ENCODE data around the gene ITGAX. TPM values are rescaled to one million over a fixed set of nuclear protein-coding genes. Genes with fewer than 3 reads are reported as not detected.

The ITGAX gene
- total RNA-seq, 4 donors from 2014 or later = 0.11 to 3.2 (median 2.2) TPM

GRCh38 chr16:31347445-31347844 is 7.5 kb upstream of the ITGAX start:
- H3K27me3 ChIP-seq = no peaks in the 10 kb centered on the region
- no peaks in the 10 kb centered on the region for H3K4me1 ChIP-seq
- no peak overlapping the region for H3K4me3 ChIP-seq (replicated peaks in 1 of 3)
- no peaks in the 10 kb centered on the region for H3K9me3 ChIP-seq
- no peak for DNase-seq
- intact Hi-C loops (cut with DNase I) = no loop called here
- H3K27ac ChIP-seq = no peak overlapping the region
- TF ChIP-seq POLR2A (IDR thresholded peaks at IDR 0.05) = no peak
- no peak for TF ChIP-seq CTCF (IDR thresholded peaks at IDR 0.05)
- WGBS, 2 donors = 80 to 91% methylated on average over 5 of the region's 5 CpGs
- H3K36me3 ChIP-seq = no peaks in the 10 kb centered on the region

- no peaks in the 10 kb centered on the region for H3K27me3 ChIP-seq
Measured at GRCh38 chr16:31348579-31348978, 6.4 kb upstream of the ITGAX start.

GRCh38 chr16:31350275-31351005 is 4.5 kb upstream of the ITGAX start:
- no peaks in the 10 kb centered on the region for H3K36me3 ChIP-seq
- H3K4me3 ChIP-seq (replicated peaks in 1 of 3) = no peak overlapping the region
- no peak overlapping the region for H3K27ac ChIP-seq
- H3K4me1 ChIP-seq = no peaks in the 10 kb centered on the region
- no peak for TF ChIP-seq POLR2A (IDR thresholded peaks at IDR 0.05)
- no peak for TF ChIP-seq CTCF (IDR thresholded peaks at IDR 0.05)
- 82 to 86% methylated on average over 12 of the region's 12 CpGs for WGBS, 2 donors
- intact Hi-C loops (cut with DNase I) = no loop called here
- no peaks in the 10 kb centered on the region for H3K9me3 ChIP-seq
- DNase-seq = no peak
- no peaks in the 10 kb centered on the region for H3K27me3 ChIP-seq

More at GRCh38 chr16:31348579-31348978, 6.4 kb upstream of the ITGAX start:
- H3K36me3 ChIP-seq = no peaks in the 10 kb centered on the region
- no peaks in the 10 kb centered on the region for H3K4me1 ChIP-seq
- H3K27ac ChIP-seq = no peak overlapping the region
- 39 to 55% methylated on average over 3 of the region's 3 CpGs for WGBS, 2 donors
- DNase-seq = no peak
- TF ChIP-seq POLR2A (IDR thresholded peaks at IDR 0.05) = no peak
- TF ChIP-seq CTCF (IDR thresholded peaks at IDR 0.05) = no peak
- intact Hi-C loops (cut with DNase I) = no loop called here
- H3K4me3 ChIP-seq (replicated peaks in 1 of 3) = no peak overlapping the region
- no peaks in the 10 kb centered on the region for H3K9me3 ChIP-seq

GRCh38 chr16:31351246-31351941 is 3.6 kb upstream of the ITGAX start:
- Histone ChIP-seq H3K4me1 (no peaks in the 10 kb centered on the region), H3K9me3 (no peaks in the 10 kb centered on the region), H3K36me3 (no peaks in the 10 kb centered on the region), H3K4me3 (replicated peaks in 1 of 3) (no peak overlapping the region), H3K27ac (no peak overlapping the region), H3K27me3 (no peaks in the 10 kb centered on the region)
- 75 to 76% methylated on average over 19 of the region's 19 CpGs for WGBS, 2 donors
- no peak for DNase-seq
- TF ChIP-seq CTCF (IDR thresholded peaks at IDR 0.05) (no peak), POLR2A (IDR thresholded peaks at IDR 0.05) (no peak)
- intact Hi-C loops (cut with DNase I) = no loop called here

- no peaks in the 10 kb centered on the region for H3K27me3 ChIP-seq
- H3K9me3 ChIP-seq = no peaks in the 10 kb centered on the region
- no peaks in the 10 kb centered on the region for H3K4me1 ChIP-seq
- TF ChIP-seq POLR2A (IDR thresholded peaks at IDR 0.05) (no peak), CTCF (IDR thresholded peaks at IDR 0.05) (no peak)
- no peak for DNase-seq
- 41 to 69% methylated on average over 6 of the region's 6 CpGs for WGBS, 2 donors
- H3K36me3 ChIP-seq = no peaks in the 10 kb centered on the region
- no peak overlapping the region for H3K27ac ChIP-seq
- intact Hi-C loops (cut with DNase I) = no loop called here
- H3K4me3 ChIP-seq (replicated peaks in 1 of 3) = no peak overlapping the region
Measured at GRCh38 chr16:31351942-31352325, 3.0 kb upstream of the ITGAX start.

Data from thyroid gland (tissue), 4 donors.